T1000 (cell line): ENCODE data around the gene IQGAP3.

ENCODE experiments used
- DNase-seq: peaks from one replicate; lab custom pipeline; 2025; ENCODE audit warnings: mixed read lengths; lab: John Stamatoyannopoulos, UW

IQGAP3 gene

GRCh38 chr1:156497078-156497742 lies 75.2 kb downstream of the IQGAP3 start:
- no peak for DNase-seq

GRCh38 chr1:156496211-156496761 lies 76.1 kb downstream of the IQGAP3 start:
- DNase-seq: no peak

GRCh38 chr1:156495401-156496140 lies 76.8 kb downstream of the IQGAP3 start:
- DNase-seq: no peak

GRCh38 chr1:156494309-156494895 lies 78.0 kb downstream of the IQGAP3 start:
- no peak for DNase-seq

GRCh38 chr1:156493742-156494141 lies 78.6 kb downstream of the IQGAP3 start:
- DNase-seq: no peak

- no peak for DNase-seq
Measured at GRCh38 chr1:156493154-156493631, 79.2 kb downstream of the IQGAP3 start.

GRCh38 chr1:156492591-156493080 lies 79.7 kb downstream of the IQGAP3 start:
- DNase-seq: no peak

- DNase-seq: no peak
Measured at GRCh38 chr1:156492013-156492590, 80.3 kb downstream of the IQGAP3 start.

GRCh38 chr1:156491151-156491949 lies 81.0 kb downstream of the IQGAP3 start:
- no peak for DNase-seq

GRCh38 chr1:156490401-156491032 lies 81.8 kb downstream of the IQGAP3 start:
- DNase-seq: no peak

GRCh38 chr1:156489935-156490293 lies 82.5 kb downstream of the IQGAP3 start:
- DNase-seq: no peak

- no peak for DNase-seq
Measured at GRCh38 chr1:156489166-156489934, 83.0 kb downstream of the IQGAP3 start.

GRCh38 chr1:156488566-156489165 lies 83.7 kb downstream of the IQGAP3 start:
- DNase-seq: no peak

- DNase-seq: no peak
Measured at GRCh38 chr1:156487862-156488261, 84.5 kb downstream of the IQGAP3 start.

GRCh38 chr1:156486421-156487344 lies 85.7 kb downstream of the IQGAP3 start:
- no peak for DNase-seq

GRCh38 chr1:156485984-156486383 lies 86.4 kb downstream of the IQGAP3 start:
- DNase-seq: no peak

GRCh38 chr1:156484480-156485058 lies 87.8 kb downstream of the IQGAP3 start:
- DNase-seq: no peak

GRCh38 chr1:156483397-156483796 lies 89.0 kb downstream of the IQGAP3 start:
- DNase-seq: no peak
